PC-9 (cell line): ENCODE measurements around the gene ILKAP. TPM values are rescaled to one million over a fixed set of nuclear protein-coding genes. Genes with fewer than 3 reads are reported as not detected.

Source experiments
- BruUV-seq: library from RNA; stranded (reverse); fragments of 400-500 nt; replicated peaks from 2 replicates; lab custom pipeline; 2021; lab: Mats Ljungman, UMichigan
- CTCF ChIA-PET: fragments of 300-600 bp; sonication (Branson Sonifier 250); formaldehyde crosslinking; loops from one replicate; lab custom pipeline; 2022; ENCODE audit warnings: antibody characterized with exemption; lab: Charles Lee
- POLR2A ChIA-PET: fragments of 300-600 bp; sonication (Branson Sonifier 250); formaldehyde crosslinking; loops from one replicate; lab custom pipeline; 2022; ENCODE audit warnings: antibody characterized with exemption; ENCODE audit not compliant: unreplicated experiment; lab: Charles Lee
- DNase-seq, 2 experiments: peaks; one replicate each; pipeline versions ENCODE4 v3.0.0 to v3.0.0-alpha.2; 2015 to 2022; ENCODE audit warnings: mixed read lengths in 1 of 2
- H2AFZ ChIP-seq: fragments of 200-600 bp; sonication (generic); 2 replicates; pipeline ENCODE4 v1.8.1; 2017; ENCODE audit warnings: antibody characterized with exemption
- H3F3A ChIP-seq: fragments of 200-600 bp; sonication (generic); 2 replicates; pipeline ENCODE4 v1.8.1; 2017; ENCODE audit warnings: antibody characterized with exemption, mild to moderate bottlenecking, low read depth; ENCODE audit not compliant: insufficient read depth
- H3K27ac ChIP-seq: fragments of 200-600 bp; sonication (generic); 2 replicates; pipeline ENCODE4 v1.6.1; 2016; ENCODE audit warnings: mixed run types
- H3K27me3 ChIP-seq: fragments of 200-600 bp; sonication (generic); 2 replicates; pipeline ENCODE4 v1.6.1; 2016; ENCODE audit warnings: low read depth, mixed run types; ENCODE audit not compliant: insufficient read depth
- H3K36me3 ChIP-seq: fragments of 200-600 bp; sonication (generic); 2 replicates; pipeline ENCODE4 v1.6.1; 2016; ENCODE audit warnings: low read depth, mixed run types
- H3K4me1 ChIP-seq: fragments of 200-600 bp; sonication (generic); replicated peaks from 2 replicates; pipeline ENCODE4 v1.6.1; 2016; ENCODE audit warnings: mixed run types; ENCODE audit not compliant: insufficient read depth
- H3K4me2 ChIP-seq: fragments of 200-600 bp; sonication (generic); 2 replicates; pipeline ENCODE4 v1.6.1; 2017; ENCODE audit warnings: mixed run types
- H3K4me3 ChIP-seq: fragments of 200-600 bp; sonication (generic); 2 replicates; pipeline ENCODE4 v1.6.1; 2016; ENCODE audit warnings: mixed run types
- H3K79me2 ChIP-seq: fragments of 200-600 bp; sonication (generic); 2 replicates; pipeline ENCODE4 v1.6.1; 2017; ENCODE audit warnings: low read depth, mixed run types
- H3K9me2 ChIP-seq: fragments of 200-600 bp; sonication (generic); 2 replicates; pipeline ENCODE4 v1.8.1; 2017; ENCODE audit warnings: mild to moderate bottlenecking; ENCODE audit not compliant: insufficient read depth
- H3K9me3 ChIP-seq: fragments of 200-600 bp; sonication (generic); 2 replicates; pipeline ENCODE4 v1.8.1; 2016; ENCODE audit warnings: low read depth; ENCODE audit not compliant: insufficient read depth
- H4K20me1 ChIP-seq: fragments of 200-600 bp; sonication (generic); 2 replicates; pipeline ENCODE4 v1.8.1; 2017; ENCODE audit not compliant: insufficient read depth
- CTCF ChIP-seq: fragments of 200-600 bp; sonication (generic); conservative IDR thresholded peaks from 2 replicates; pipeline ENCODE4 v1.6.1; 2017; ENCODE audit warnings: mixed run types, antibody characterized with exemption, mild to moderate bottlenecking, moderate library complexity
- EZH2 ChIP-seq: fragments of 200-600 bp; sonication (generic); IDR thresholded peaks from 2 replicates; pipeline ENCODE4 v1.8.0; 2017; ENCODE audit warnings: antibody characterized with exemption, low read depth
- intact Hi-C: fragments of 100-400 bp; cut with micrococcal nuclease; formaldehyde crosslinking; loops from one replicate; pipeline ENCODE4 v1.10.0; 2022; ENCODE audit not compliant: unreplicated experiment
- total RNA-seq: library from RNA; stranded (reverse); gene quantifications from 2 replicates; pipeline ENCODE4 v1.2.3, GENCODE V29; 2021

ILKAP gene
- total RNA-seq, 1 experiment from 2014 or later, result 55.6 TPM

- Histone ChIP-seq H3K4me3 (no peak overlapping the region), H2AFZ (no peak overlapping the region)
These were observed 27.8 kb upstream of the ILKAP start for GRCh38 chr2:238231251-238231793.

GRCh38 chr2:238230699-238231098, 27.2 kb upstream of the ILKAP start:
- POLR2A ChIA-PET, result no interaction called here
- H3K79me2 ChIP-seq, result no peaks in the 10 kb centered on the region
- no peaks in the 10 kb centered on the region; the same call in 1 of the 2 replicates for H3K4me1 ChIP-seq
- H3K9me3 ChIP-seq, result no peaks in the 10 kb centered on the region
- intact Hi-C loops, result no loop called here
- no peak overlapping the region for H3K4me3 ChIP-seq
- CTCF ChIA-PET, result no interaction called here
- H3F3A ChIP-seq, result no peaks in the 10 kb centered on the region
- BruUV-seq, result no TSS peak
- H3K9me2 ChIP-seq, result no peaks in the 10 kb centered on the region
- no peaks in the 10 kb centered on the region for H3K36me3 ChIP-seq
- H4K20me1 ChIP-seq, result no peaks in the 10 kb centered on the region
- H3K4me2 ChIP-seq, result no peak overlapping the region
- peaks cover 35% of the 10 kb centered on the region for H3K27me3 ChIP-seq
- H2AFZ ChIP-seq, result no peak overlapping the region
- DNase-seq, result no peak
- TF ChIP-seq CTCF, result no peak
- TF ChIP-seq EZH2, result no peak
- H3K27ac ChIP-seq, result no peak overlapping the region

More at GRCh38 chr2:238231251-238231793, 27.8 kb upstream of the ILKAP start:
- TF ChIP-seq EZH2 (no peak), CTCF (no peak)
- H3K9me2 ChIP-seq, result no peaks in the 10 kb centered on the region
- POLR2A ChIA-PET, result no interaction called here
- peaks cover 41% of the 10 kb centered on the region for H3K27me3 ChIP-seq
- H3K4me1 ChIP-seq, result no peaks in the 10 kb centered on the region; the same call in 1 of the 2 replicates
- no peaks in the 10 kb centered on the region for H3K9me3 ChIP-seq
- peak in 1 of 2 experiments; percentile 30 for DNase-seq
- BruUV-seq, result no TSS peak
- no peaks in the 10 kb centered on the region for H3F3A ChIP-seq
- intact Hi-C loops, result no loop called here
- H3K27ac ChIP-seq, result no peak overlapping the region
- CTCF ChIA-PET, result no interaction called here
- no peaks in the 10 kb centered on the region for H4K20me1 ChIP-seq
- H3K79me2 ChIP-seq, result no peaks in the 10 kb centered on the region
- no peak overlapping the region for H3K4me2 ChIP-seq
- no peaks in the 10 kb centered on the region for H3K36me3 ChIP-seq

GRCh38 chr2:238228700-238229099, 25.2 kb upstream of the ILKAP start:
- POLR2A ChIA-PET, result no interaction called here
- intact Hi-C loops, result no loop called here
- Histone ChIP-seq H3K4me1 (no peaks in the 10 kb centered on the region), H3K4me2 (no peak overlapping the region), H3F3A (no peaks in the 10 kb centered on the region), H3K4me3 (no peak overlapping the region), H3K9me3 (no peaks in the 10 kb centered on the region), H3K27ac (no peak overlapping the region), H3K27me3 (peaks cover 29% of the 10 kb centered on the region), H3K36me3 (no peaks in the 10 kb centered on the region), H3K9me2 (no peaks in the 10 kb centered on the region), H2AFZ (no peak overlapping the region), H3K79me2 (no peaks in the 10 kb centered on the region), H4K20me1 (no peaks in the 10 kb centered on the region)
- no TSS peak for BruUV-seq
- TF ChIP-seq CTCF (no peak), EZH2 (no peak)
- DNase-seq, result no peak
- CTCF ChIA-PET, result no interaction called here
